WTC11 (cell line): ENCODE results near the gene SMYD5.

Experiments
- CTCF ChIP-seq: fragments of 200-600 bp; IDR thresholded peaks from 2 replicates; pipeline ENCODE4 v1.8.0; 2022; ENCODE audit warnings: antibody characterized with exemption
- ETV6 ChIP-seq: sonication (generic); formaldehyde crosslinking; IDR thresholded peaks from 2 replicates; pipeline ENCODE4 v1.8.1; 2022; ENCODE audit warnings: mild to moderate bottlenecking, missing genetic modification reagents
- JAZF1 ChIP-seq: fragments of 250-450 bp; sonication (Bioruptor Pico); IDR thresholded peaks from 2 replicates; pipeline ENCODE4 v1.9.0; 2021; ENCODE audit warnings: moderate library complexity, mild to moderate bottlenecking, inconsistent platforms
- MAX ChIP-seq: sonication (generic); formaldehyde crosslinking; IDR thresholded peaks from 2 replicates; pipeline ENCODE4 v1.8.0; 2022; ENCODE audit warnings: mild to moderate bottlenecking, missing genetic modification reagents
- RORB ChIP-seq: fragments of 250-450 bp; sonication (Bioruptor Pico); IDR thresholded peaks from 2 replicates; pipeline ENCODE4 v1.9.0; 2021; ENCODE audit warnings: mild to moderate bottlenecking
- TCF7 ChIP-seq: sonication (generic); formaldehyde crosslinking; IDR thresholded peaks from 2 replicates; pipeline ENCODE4 v1.8.0; 2022; ENCODE audit warnings: mild to moderate bottlenecking, low read depth, missing genetic modification reagents, moderate library complexity
- TEAD4 ChIP-seq: sonication (generic); formaldehyde crosslinking; IDR thresholded peaks from 2 replicates; pipeline ENCODE4 v1.8.0; 2022; ENCODE audit warnings: mild to moderate bottlenecking, missing genetic modification reagents
- USF2 ChIP-seq: sonication (generic); formaldehyde crosslinking; IDR thresholded peaks from 2 replicates; pipeline ENCODE4 v1.8.1; 2023; ENCODE audit warnings: mild to moderate bottlenecking, missing genetic modification reagents, moderate library complexity
- ZNF232 ChIP-seq: sonication (generic); formaldehyde crosslinking; IDR thresholded peaks from 2 replicates; pipeline ENCODE4 v1.8.0; 2022; ENCODE audit warnings: mild to moderate bottlenecking, missing genetic modification reagents
- ZNF423 ChIP-seq: fragments of 250-450 bp; sonication (Bioruptor Pico); IDR thresholded peaks from 2 replicates; pipeline ENCODE4 v2.1.2; 2022; ENCODE audit warnings: mild to moderate bottlenecking, moderate library complexity
- TF ChIP-seq, protein P1 (sequence below): sonication (generic); formaldehyde crosslinking; conservative IDR thresholded peaks from 2 replicates; pipeline ENCODE4 v1.8.1; 2022; ENCODE audit warnings: mild to moderate bottlenecking, missing genetic modification reagents

DNA sequence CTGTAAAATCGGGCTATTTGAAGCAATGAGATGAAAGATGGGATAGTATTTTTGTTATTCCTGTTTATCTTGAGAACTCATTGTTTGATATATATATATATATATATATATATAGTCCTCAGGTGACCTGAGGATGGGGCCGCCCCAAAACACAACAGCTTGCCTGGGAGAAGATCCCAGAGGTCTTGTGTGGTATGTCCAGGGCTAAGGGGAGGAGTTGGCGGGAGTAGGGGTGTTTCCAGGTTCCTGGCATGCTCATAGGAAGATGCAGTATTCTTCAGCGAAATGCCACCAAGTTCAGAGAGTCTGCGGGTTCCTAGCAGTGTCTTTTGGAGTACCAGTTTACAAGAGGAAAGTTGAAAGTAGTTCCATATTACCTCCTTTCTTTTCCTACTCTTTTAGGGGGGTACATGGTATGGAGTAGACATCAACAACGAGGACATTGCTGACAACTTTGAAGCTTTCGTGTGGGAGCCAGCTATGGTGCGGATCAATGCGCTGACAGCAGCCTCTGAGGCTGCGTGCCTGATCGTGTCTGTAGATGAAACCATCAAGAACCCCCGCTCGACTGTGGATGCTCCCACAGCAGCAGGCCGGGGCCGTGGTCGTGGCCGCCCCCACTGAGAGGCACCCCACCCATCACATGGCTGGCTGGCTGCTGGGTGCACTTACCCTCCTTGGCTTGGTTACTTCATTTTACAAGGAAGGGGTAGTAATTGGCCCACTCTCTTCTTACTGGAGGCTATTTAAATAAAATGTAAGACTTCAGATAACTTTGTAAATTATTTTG, 38.4 kb downstream of the SMYD5 start:
- TF ChIP-seq MAX, result no peak
- no peak for TF ChIP-seq TEAD4 (CRISPR knock-in tag)
- TF ChIP-seq CTCF, result no peak
- TF ChIP-seq JAZF1 (CRISPR knock-in tag), result no peak
- no peak for TF ChIP-seq USF2 (CRISPR knock-in tag)
- no peak for TF ChIP-seq TCF7 (CRISPR knock-in tag)
- TF ChIP-seq, protein P1, sequence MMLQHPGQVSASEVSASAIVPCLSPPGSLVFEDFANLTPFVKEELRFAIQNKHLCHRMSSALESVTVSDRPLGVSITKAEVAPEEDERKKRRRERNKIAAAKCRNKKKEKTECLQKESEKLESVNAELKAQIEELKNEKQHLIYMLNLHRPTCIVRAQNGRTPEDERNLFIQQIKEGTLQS (CRISPR knock-in tag), result no peak
- TF ChIP-seq RORB (CRISPR knock-in tag), result no peak
- TF ChIP-seq ZNF232 (CRISPR knock-in tag), result no peak
- no peak for TF ChIP-seq ETV6 (CRISPR knock-in tag)
- no peak for TF ChIP-seq ZNF423 (CRISPR knock-in tag)
